Activated CD8-positive, alpha-beta memory T cell treated with anti-CD3 and anti-CD28 coated beads, Interleukin-2, amount 50 U/mL, for 48 hours (primary cell): ENCODE results near the gene LIMK2.
"Not testable (repeated sequence)": the region's sequence is repeated elsewhere in the genome, so short reads cannot be mapped to it uniquely, and the experiment has no call there.

ENCODE experiments used
- DNase-seq: peaks from one replicate; pipeline ENCODE4 v3.0.0-alpha.2; 2020

The LIMK2 gene

DNA sequence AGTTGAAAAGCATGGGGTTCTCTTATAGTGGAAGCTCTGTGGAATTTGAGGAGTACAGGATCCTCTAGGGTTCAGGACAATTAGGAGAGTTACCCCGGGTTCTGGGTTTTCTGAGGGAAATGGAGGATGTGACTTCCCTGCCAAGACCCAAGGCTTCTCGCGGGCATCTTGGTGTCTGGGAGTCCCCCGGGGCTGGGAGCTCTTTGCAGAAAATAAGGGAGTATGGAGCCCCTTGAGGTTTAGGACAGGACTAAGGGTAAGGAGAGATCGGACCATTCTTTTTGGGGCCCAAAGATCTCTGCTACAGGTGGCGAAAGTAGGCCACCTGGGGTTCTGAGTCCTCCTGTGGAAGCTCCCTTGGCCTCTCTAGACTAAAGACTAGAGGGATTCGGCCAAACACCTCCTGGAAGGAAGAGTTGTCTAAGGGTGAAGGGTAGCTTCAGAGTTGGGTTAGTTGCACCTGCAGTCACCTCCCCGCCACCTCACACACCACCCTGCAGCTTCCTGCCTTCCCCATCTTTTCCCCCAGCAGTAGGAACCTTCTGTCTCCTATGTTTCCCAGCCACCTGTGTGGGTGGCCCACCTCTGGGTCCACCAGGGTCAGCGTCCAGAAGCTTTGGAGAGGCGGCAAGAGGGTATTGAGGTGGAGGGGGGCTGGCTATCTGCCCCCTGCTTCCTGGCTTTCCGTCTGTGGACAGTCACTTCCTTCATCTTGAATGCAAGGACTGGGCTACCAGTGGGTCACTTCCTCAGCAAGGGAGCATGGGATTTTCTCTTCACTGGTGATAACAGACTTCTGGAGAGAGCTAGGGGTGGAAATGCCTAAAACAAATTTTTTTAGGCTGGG is 908 bp downstream of the LIMK2 start:
- peak; percentile 52 for DNase-seq

GRCh38 chr22:31215018-31215535 is 3.0 kb downstream of the LIMK2 start:
- no peak for DNase-seq

- DNase-seq = no peak
Observed at GRCh38 chr22:31218565-31219262, 6.6 kb downstream of the LIMK2 start.

- DNase-seq = no peak
Observed at GRCh38 chr22:31221084-31221483, 9.0 kb downstream of the LIMK2 start.

- DNase-seq = no peak
Observed at GRCh38 chr22:31222736-31223135, 10.6 kb downstream of the LIMK2 start.

- no peak for DNase-seq
Observed at GRCh38 chr22:31223786-31224191, 11.7 kb downstream of the LIMK2 start.

DNA sequence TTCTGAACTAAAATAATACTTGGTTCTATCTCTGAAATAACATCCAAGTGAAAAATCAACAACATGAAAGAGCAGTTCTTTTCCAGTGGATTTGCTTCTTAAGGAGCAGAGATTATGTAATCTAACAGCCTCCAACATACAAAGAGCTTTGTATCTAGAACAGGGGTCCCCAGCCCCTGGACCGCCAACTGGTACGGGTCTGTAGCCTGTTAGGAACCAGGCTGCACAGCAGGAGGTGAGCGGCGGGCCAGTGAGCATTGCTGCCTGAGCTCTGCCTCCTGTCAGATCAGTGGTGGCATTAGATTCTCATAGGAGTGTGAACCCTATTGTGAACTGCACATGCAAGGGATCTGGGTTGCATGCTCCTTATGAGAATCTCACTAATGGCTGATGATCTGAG is 12.6 kb downstream of the LIMK2 start:
- not testable (repeated sequence) for DNase-seq

DNA sequence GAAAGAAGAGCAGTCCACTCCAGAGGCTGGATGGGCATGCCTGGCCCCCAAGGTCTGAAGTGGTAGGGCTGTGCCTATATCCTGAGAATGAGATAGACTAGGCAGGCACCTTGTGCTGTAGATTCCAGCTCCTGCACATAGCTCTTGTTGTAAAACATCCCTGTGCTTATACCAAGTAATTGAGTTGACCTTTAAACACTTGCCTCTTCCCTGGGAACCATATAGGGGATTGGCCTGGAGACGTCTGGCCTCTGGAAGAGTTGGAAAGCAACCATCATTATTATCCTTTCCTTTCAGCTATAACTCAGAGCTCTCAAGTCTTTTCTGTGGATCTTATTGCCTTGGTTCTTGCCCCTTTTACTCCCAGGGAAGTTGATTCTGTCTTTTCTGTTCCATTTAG is 15.1 kb downstream of the LIMK2 start:
- DNase-seq = no peak

DNA sequence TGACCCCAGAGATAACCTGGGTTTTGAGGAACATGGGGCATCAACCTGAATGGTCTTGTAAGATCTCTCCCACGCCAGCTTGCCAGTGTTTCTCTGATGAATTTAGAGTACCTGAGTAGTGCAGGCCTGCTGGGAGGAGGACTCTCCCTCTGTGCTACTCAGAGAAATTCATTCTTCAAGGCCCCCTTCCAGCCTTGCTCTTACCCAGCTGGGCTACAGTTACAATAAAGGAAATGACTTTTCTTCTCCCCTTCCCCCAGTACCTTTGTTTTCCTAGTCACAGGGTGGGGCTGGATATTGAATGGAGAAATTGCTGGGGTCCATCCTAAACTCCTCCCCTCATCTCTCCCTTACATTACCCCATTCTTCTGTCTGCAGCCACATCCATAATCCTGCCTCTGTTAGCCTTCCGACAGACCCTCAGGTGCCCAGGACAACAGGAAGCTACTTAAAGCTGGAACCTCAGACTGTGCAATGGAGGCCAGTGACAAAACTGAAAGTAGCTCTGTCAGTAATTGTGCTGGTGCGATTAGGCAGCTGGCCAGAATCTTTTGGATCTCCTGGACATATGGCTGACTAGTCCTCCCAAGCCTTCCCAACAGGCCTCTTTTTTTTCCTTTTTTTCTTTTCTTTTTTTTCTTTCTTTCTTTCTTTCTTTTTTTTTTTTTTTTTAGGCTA is 17.4 kb downstream of the LIMK2 start:
- DNase-seq = no peak

DNA sequence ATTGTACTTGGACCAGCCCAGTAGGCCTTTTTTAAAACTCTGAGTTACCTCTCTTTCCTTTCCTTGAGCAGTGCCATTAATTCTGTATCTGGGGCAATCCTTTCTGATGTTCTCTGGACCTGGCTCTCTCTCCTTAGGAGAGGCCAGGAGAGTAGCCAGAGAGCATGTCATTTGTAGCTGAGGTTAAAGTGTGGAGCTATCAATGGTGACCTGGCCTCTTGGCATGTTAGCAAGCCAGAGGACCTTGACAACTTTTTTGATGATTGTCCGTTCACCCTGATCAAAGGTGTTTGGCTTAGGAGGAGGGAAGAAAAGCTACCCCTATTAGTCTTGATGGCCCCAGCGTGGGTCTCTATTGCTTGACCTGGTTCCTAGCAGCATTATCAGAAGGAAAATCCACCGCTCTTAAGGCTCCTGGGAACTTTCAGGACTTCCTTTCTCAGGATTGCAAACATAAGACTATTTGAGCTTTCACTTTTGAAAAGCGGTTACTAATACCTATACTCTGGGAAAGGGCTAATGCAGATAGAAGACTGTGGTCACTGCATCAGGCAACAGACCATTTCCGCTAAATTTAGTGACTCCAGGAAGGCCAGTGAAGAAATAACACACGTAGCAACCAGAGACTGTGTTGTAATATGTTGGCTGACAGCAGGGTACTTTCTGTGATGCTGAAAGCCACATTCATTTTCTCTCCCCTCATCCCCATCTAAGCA is 18.2 kb downstream of the LIMK2 start:
- no peak for DNase-seq

- DNase-seq = no peak
Observed at GRCh38 chr22:31230871-31231621, 18.9 kb downstream of the LIMK2 start.

GRCh38 chr22:31233001-31233400 is 20.9 kb downstream of the LIMK2 start:
- no peak for DNase-seq

DNA sequence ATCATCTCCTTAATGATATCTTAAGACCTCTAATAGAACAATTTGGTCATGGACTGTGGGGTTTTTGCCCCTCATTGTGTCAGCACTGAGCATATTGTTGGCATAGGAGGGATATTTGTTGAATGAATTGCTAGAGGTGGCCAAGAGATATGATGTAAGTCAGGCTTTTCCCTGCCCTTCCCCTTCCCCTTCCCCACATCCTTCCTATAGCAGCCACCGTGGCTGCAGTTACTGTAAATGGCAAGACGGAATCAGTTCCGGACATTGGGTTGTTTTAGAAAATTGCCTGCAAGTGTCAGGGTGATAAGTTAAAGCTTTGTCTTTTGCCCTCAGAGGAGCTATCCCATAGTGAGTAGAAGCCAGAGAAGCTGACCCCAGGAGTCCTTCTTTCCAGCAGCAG is 23.0 kb downstream of the LIMK2 start:
- DNase-seq = no peak

GRCh38 chr22:31236044-31236443 is 23.9 kb downstream of the LIMK2 start:
- DNase-seq = not testable (repeated sequence)

DNA sequence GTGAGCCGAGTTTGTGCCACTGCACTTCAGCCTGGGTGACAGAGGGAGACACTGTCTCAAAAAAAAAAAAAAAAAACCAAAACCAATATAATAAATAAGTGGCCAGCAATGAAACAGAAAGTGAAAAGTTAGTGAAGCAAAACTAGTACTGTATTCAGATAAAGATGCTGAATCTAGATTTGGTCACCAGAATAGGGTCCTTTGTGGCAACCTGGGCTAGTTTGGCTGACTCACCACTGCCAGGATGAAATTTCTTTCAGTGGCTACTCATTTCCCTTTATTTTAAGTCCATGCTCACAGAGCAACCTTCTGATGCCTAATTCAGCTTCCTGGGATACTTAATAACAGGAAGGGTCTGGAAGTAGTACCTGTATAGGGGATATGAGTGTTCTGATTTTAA is 26.0 kb downstream of the LIMK2 start:
- no peak for DNase-seq

GRCh38 chr22:31239771-31240370 is 27.8 kb downstream of the LIMK2 start:
- DNase-seq = no peak

- no peak for DNase-seq
Observed at GRCh38 chr22:31241200-31241599, 29.1 kb downstream of the LIMK2 start.

- no peak for DNase-seq
Observed at GRCh38 chr22:31241936-31242335, 29.8 kb downstream of the LIMK2 start.

- no peak for DNase-seq
Observed at GRCh38 chr22:31243339-31244045, 31.4 kb downstream of the LIMK2 start.

DNA sequence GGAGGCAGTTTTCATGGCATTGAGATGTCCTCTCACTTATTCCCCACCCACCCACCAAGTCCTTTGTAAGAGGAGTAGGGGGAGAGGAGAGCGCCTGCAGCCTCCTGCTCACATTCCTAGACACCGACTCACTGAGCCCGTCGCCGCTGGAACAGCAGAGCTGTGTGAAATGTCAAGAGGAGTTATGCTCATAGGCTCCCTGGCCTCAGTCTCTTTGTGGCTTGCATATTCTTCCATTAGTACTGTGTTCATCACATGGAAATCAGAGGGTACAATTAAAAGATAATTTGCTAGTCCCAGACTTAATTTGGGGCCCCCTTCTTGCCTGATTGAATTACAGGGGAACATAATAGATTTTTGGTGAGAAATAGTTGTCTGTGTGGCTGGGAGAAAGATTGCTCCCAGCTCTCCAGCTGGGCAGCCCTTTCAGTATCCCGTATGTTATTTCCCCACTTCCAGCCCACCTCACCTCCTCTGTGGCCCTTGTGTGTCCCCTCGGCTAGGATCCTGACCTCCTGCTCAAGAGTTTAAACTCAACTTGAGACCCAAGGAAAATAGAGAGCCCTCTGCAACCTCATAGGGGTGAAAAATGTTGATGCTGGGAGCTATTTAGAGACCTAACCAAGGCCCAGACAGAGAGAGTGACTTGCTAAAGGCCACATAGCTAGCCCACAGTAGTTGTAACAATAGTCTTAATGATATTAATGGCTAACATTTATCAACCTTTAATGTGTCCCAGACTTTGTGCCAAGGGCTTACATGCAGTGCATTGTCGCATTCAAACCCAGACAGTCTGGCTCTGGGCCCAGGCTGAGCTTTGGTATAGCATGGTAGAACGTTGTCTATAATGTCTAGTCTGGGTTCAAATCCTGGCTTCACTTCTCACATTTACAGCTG is 32.2 kb downstream of the LIMK2 start:
- no peak for DNase-seq
